HepG2 (cell line): ENCODE results near the gene MAP2K7. TPM values are rescaled to one million over a fixed set of nuclear protein-coding genes. Genes with fewer than 3 reads are reported as not detected.

Experiments
- ATAC-seq: fragments of 200-7000 bp; cut with Tn5 transposase; 3 replicates; pipeline ENCODE4 v1.9.1; 2020; ENCODE audit warnings: mild to moderate bottlenecking, moderate library complexity
- BruUV-seq: library from RNA; stranded (reverse); fragments of 400-500 nt; replicated peaks from 2 replicates; lab custom pipeline; 2021; lab: Mats Ljungman, UMichigan
- CTCF ChIA-PET: fragments of 300-600 bp; formaldehyde crosslinking; extraction: SDS; loops from one replicate; lab custom pipeline; 2021; ENCODE audit warnings: low total read pairs, inconsistent platforms, low intra/inter-chr PET ratio; lab: Yijun Ruan, JAX
- POLR2A ChIA-PET: fragments of 350-600 bp; sonication (Branson Sonifier 250); formaldehyde crosslinking; loops from one replicate; lab custom pipeline; 2020; ENCODE audit warnings: antibody characterized with exemption, inconsistent platforms; lab: Yijun Ruan, JAX
- DNase-seq: peaks from one replicate; pipeline ENCODE4 v3.0.0-alpha.2; 2015; ENCODE audit warnings: low spot score
- FAIRE-seq: peaks from 3 replicates; lab custom pipeline; 2011; peaks lifted over from hg19 to GRCh38; lab: Jason Lieb, UNC
- H2AFZ ChIP-seq: one replicate; pipeline ENCODE4 v1.6.1; 2011; ENCODE audit warnings: low read length, inconsistent platforms
- H3K27ac ChIP-seq: fragments of 300-600 bp; 3 replicates; pipeline ENCODE4 v1.8.0; 2011; ENCODE audit warnings: mixed run types, mild to moderate bottlenecking, mixed read lengths, low read length, inconsistent platforms; ENCODE audit not compliant: insufficient read depth; ENCODE audit errors: extremely low read length
- H3K27me3 ChIP-seq, 2 experiments: fragments of 200-600 bp in 1 of 2; 2 replicates in 1 of 2; 3 replicates in 1 of 2; pipeline versions ENCODE4 v1.6.0 to v1.8.0; 2011; ENCODE audit warnings: low read length in 2 of 2, mild to moderate bottlenecking in 2 of 2, moderate library complexity in 2 of 2, inconsistent platforms in 1 of 2; ENCODE audit not compliant: insufficient read depth in 2 of 2, control insufficient read depth in 1 of 2
- H3K36me3 ChIP-seq, 2 experiments: fragments of 200-600 bp in 1 of 2; replicated peaks in 1 of 2; 2 replicates in 1 of 2; 3 replicates in 1 of 2; pipeline versions ENCODE4 v1.5.1 to v1.8.0; 2011; ENCODE audit warnings: low read length in 2 of 2, inconsistent platforms in 1 of 2; ENCODE audit not compliant: insufficient read depth in 2 of 2, control insufficient read depth in 1 of 2
- H3K4me1 ChIP-seq: 2 replicates; pipeline ENCODE4 v1.5.1; 2012; ENCODE audit warnings: low read length, inconsistent platforms; ENCODE audit not compliant: insufficient read depth
- H3K4me2 ChIP-seq: 2 replicates; pipeline ENCODE4 v1.6.0; 2011; ENCODE audit warnings: low read depth, low read length, inconsistent platforms
- H3K4me3 ChIP-seq, 3 experiments: fragments of 200-600 bp in 1 of 3; sonication (generic), shearing (Covaris generic) in 1 of 3; replicated peaks in 1 of 3; 2 replicates each; pipeline ENCODE4 v1.5.1; 2011 to 2016; ENCODE audit warnings: low read length in 3 of 3, inconsistent platforms in 2 of 3, low read depth in 2 of 3, mild to moderate bottlenecking in 2 of 3, control low read depth in 1 of 3, mixed read lengths in 1 of 3; ENCODE audit not compliant: insufficient read depth in 1 of 3
- H3K79me2 ChIP-seq: one replicate; pipeline ENCODE4 v1.6.1; 2011; ENCODE audit warnings: low read length, inconsistent platforms; ENCODE audit not compliant: insufficient read depth
- H3K9ac ChIP-seq: 2 replicates; pipeline ENCODE4 v1.6.0; 2011; ENCODE audit warnings: mild to moderate bottlenecking, low read depth, low read length, inconsistent platforms; ENCODE audit not compliant: insufficient read depth
- H3K9me3 ChIP-seq: 2 replicates; pipeline ENCODE4 v1.5.1; 2012; ENCODE audit warnings: mild to moderate bottlenecking, low read length
- H4K20me1 ChIP-seq: 2 replicates; pipeline ENCODE4 v1.6.0; 2011; ENCODE audit warnings: inconsistent platforms, mild to moderate bottlenecking, low read length, moderate library complexity; ENCODE audit not compliant: insufficient read depth
- EEA1 ChIP-seq: sonication (generic); formaldehyde crosslinking; IDR thresholded peaks from 2 replicates; pipeline ENCODE4 v1.5.1; 2020; ENCODE audit warnings: mild to moderate bottlenecking, missing genetic modification reagents, borderline replicate concordance
- JUN ChIP-seq: sonication (generic); formaldehyde crosslinking; IDR thresholded peaks from 2 replicates; pipeline ENCODE4 v1.4.0; 2020; ENCODE audit warnings: mild to moderate bottlenecking, missing genetic modification reagents
- MBNL3 ChIP-seq: fragments of 250-450 bp; sonication (Bioruptor Pico); conservative IDR thresholded peaks from 2 replicates; pipeline ENCODE4 v1.8.0; 2022; ENCODE audit warnings: mild to moderate bottlenecking, inconsistent platforms
- NKX3-1 ChIP-seq: sonication (generic); formaldehyde crosslinking; IDR thresholded peaks from 2 replicates; pipeline ENCODE4 v1.5.0; 2020; ENCODE audit warnings: missing genetic modification reagents
- POLR2G ChIP-seq: fragments of 200-400 bp; formaldehyde crosslinking; IDR thresholded peaks from 2 replicates; pipeline ENCODE4 v1.6.1; 2018; ENCODE audit warnings: mild to moderate bottlenecking, low read depth, low read length, moderate library complexity
- RBM22 ChIP-seq: fragments of 200-400 bp; formaldehyde crosslinking; optimal IDR thresholded peaks from 2 replicates; pipeline ENCODE3; 2017; ENCODE audit warnings: mild to moderate bottlenecking, low read length, moderate library complexity
- RNF2 ChIP-seq: fragments of 450-650 bp; conservative IDR thresholded peaks from 2 replicates; pipeline ENCODE4 v1.6.1; 2016; ENCODE audit warnings: low read depth
- TARDBP ChIP-seq: sonication (generic); formaldehyde crosslinking; IDR thresholded peaks from 2 replicates; pipeline ENCODE4 v1.8.0; 2022; ENCODE audit warnings: mild to moderate bottlenecking, missing genetic modification reagents
- ZNF367 ChIP-seq: sonication (generic); formaldehyde crosslinking; IDR thresholded peaks from 2 replicates; pipeline ENCODE4 v1.4.0; 2020; ENCODE audit warnings: missing genetic modification reagents, borderline replicate concordance
- ZNF382 ChIP-seq: sonication (generic); formaldehyde crosslinking; IDR thresholded peaks from 2 replicates; pipeline ENCODE4 v1.5.0; 2020; ENCODE audit warnings: missing genetic modification reagents, mild to moderate bottlenecking, borderline replicate concordance
- ZNF691 ChIP-seq: sonication (generic); formaldehyde crosslinking; IDR thresholded peaks from 2 replicates; pipeline ENCODE4 v1.4.0; 2020; ENCODE audit warnings: missing genetic modification reagents, low read depth, mild to moderate bottlenecking, borderline replicate concordance
- ZNF878 ChIP-seq: sonication (generic); formaldehyde crosslinking; IDR thresholded peaks from 2 replicates; pipeline ENCODE4 v1.8.1; 2023; ENCODE audit warnings: mild to moderate bottlenecking, missing genetic modification reagents, moderate library complexity
- WGBS: methylation state at CpG from one replicate; pipeline ENCODE4 v1.1.6; 2017; ENCODE audit warnings: low lambda C conversion rate; 5-methylcytosine and 5-hydroxymethylcytosine counted together
- in situ Hi-C: cut with HindIII; loops from 2 replicates; pipeline ENCODE4 v1.10.0; 2017; ENCODE audit warnings: low pct_unique_long_range_greater_than_20kb; ENCODE audit not compliant: extremely low pct_ligation_motif_present
- intact Hi-C: fragments of 100-400 bp; cut with micrococcal nuclease; formaldehyde crosslinking; loops from one replicate; pipeline ENCODE4 v1.10.0; 2022; ENCODE audit not compliant: unreplicated experiment
- polyA plus RNA-seq, 8 experiments: library from polyadenylated mRNA; depleted of rRNA in 3 of 8; stranded (reverse) in 7 of 8; unstranded in 1 of 8; fragments of >200 nt; fragmentation: Illumina TruSeq in 4 of 8; extraction: Trizol in 4 of 8; gene quantifications; 2 replicates each; pipeline versions ENCODE4 v1.2.1 to v1.2.3, GENCODE V29; 2011 to 2016; ENCODE audit warnings: low read depth in 4 of 8, missing spikeins in 1 of 8, mixed read lengths in 1 of 8; ENCODE audit not compliant: insufficient read depth in 1 of 8
- total RNA-seq, 5 experiments: library from RNA; depleted of rRNA; stranded (reverse); fragments of >200 nt; fragmentation: Illumina TruSeq; extraction: Trizol; gene quantifications; 2 replicates each; pipeline ENCODE4 v1.2.3, GENCODE V29; 2016; ENCODE audit warnings: low read depth in 1 of 5
- TF ChIP-seq, protein P1 (sequence below): sonication (generic); formaldehyde crosslinking; conservative IDR thresholded peaks from 2 replicates; pipeline ENCODE4 v1.8.1; 2023; ENCODE audit warnings: missing genetic modification reagents
- TF ChIP-seq, protein P2 (sequence below): IDR thresholded peaks from 2 replicates; pipeline ENCODE4 v1.6.1; 2016; ENCODE audit warnings: low read depth

The MAP2K7 gene
- total and polyA plus RNA-seq, 2 of the 13 experiments (the other 11 are each of a cell fraction or from before 2014, with no cell fraction given) = 9.0 to 10.8 TPM

GRCh38 chr19:7955696-7956095 is 52.0 kb downstream of the MAP2K7 start:
- no TSS peak for BruUV-seq
- CTCF ChIA-PET = no interaction called here
- no peak for TF ChIP-seq ZNF382 (CRISPR knock-in tag)
- TF ChIP-seq ZNF367 = no peak
- TF ChIP-seq, protein P1, sequence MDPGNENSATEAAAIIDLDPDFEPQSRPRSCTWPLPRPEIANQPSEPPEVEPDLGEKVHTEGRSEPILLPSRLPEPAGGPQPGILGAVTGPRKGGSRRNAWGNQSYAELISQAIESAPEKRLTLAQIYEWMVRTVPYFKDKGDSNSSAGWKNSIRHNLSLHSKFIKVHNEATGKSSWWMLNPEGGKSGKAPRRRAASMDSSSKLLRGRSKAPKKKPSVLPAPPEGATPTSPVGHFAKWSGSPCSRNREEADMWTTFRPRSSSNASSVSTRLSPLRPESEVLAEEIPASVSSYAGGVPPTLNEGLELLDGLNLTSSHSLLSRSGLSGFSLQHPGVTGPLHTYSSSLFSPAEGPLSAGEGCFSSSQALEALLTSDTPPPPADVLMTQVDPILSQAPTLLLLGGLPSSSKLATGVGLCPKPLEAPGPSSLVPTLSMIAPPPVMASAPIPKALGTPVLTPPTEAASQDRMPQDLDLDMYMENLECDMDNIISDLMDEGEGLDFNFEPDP (CRISPR knock-in tag) = no peak
- TF ChIP-seq, protein P2, sequence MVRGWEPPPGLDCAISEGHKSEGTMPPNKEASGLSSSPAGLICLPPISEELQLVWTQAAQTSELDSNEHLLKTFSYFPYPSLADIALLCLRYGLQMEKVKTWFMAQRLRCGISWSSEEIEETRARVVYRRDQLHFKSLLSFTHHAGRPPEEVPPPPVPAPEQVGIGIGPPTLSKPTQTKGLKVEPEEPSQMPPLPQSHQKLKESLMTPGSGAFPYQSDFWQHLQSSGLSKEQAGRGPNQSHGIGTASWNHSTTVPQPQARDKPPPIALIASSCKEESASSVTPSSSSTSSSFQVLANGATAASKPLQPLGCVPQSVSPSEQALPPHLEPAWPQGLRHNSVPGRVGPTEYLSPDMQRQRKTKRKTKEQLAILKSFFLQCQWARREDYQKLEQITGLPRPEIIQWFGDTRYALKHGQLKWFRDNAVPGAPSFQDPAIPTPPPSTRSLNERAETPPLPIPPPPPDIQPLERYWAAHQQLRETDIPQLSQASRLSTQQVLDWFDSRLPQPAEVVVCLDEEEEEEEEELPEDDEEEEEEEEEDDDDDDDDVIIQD (CRISPR knock-in tag) = no peak
- TF ChIP-seq TARDBP (CRISPR knock-in tag) = no peak
- TF ChIP-seq RBM22 = peak; percentile 45
- no peak for TF ChIP-seq ZNF691 (CRISPR knock-in tag)
- TF ChIP-seq JUN (CRISPR knock-in tag) = no peak
- TF ChIP-seq ZNF878 (CRISPR knock-in tag) = no peak
- TF ChIP-seq MBNL3 (CRISPR knock-in tag) = no peak
- no peak for TF ChIP-seq RNF2
- no peak for TF ChIP-seq EEA1
- 0 out of 2 replicates have a peak, but pooled peaks have one; percentile 20 for TF ChIP-seq POLR2G
- no peak for TF ChIP-seq NKX3-1

More at GRCh38 chr19:7955696-7956095, 52.0 kb downstream of the MAP2K7 start:
- peak; percentile 29; the same call in 2 of the 3 replicates for ATAC-seq
- no peak for DNase-seq
- Histone ChIP-seq H3K4me1 (peaks cover 15% of the 10 kb centered on the region), H2AFZ (no peak overlapping the region), H3K36me3 (peaks cover 4 to 14% of the 10 kb centered on the region in 2 experiments; a peak in 4 of 5 replicates), H4K20me1 (no peaks in the 10 kb centered on the region), H3K4me2 (no peak overlapping the region), H3K9ac (no peak overlapping the region), H3K4me3 (no peak overlapping the region), H3K27ac (no peak overlapping the region), H3K9me3 (no peaks in the 10 kb centered on the region), H3K27me3 (no peaks in the 10 kb centered on the region), H3K79me2 (no peaks in the 10 kb centered on the region)
- in situ Hi-C loops (no loop called here), intact Hi-C loops (no loop called here)
- POLR2A ChIA-PET = no interaction called here
- WGBS = 94% methylated on average over 9 of the region's 11 CpGs
- FAIRE-seq = no peak
